HCT116 (cell line): Measurements from ENCODE around the gene RNF186.

ENCODE experiments used
- EZH2 ChIP-seq: fragments of 200-600 bp; sonication (generic); IDR thresholded peaks from 2 replicates; pipeline ENCODE4 v1.6.1; 2017; ENCODE audit warnings: antibody characterized with exemption, mixed run types
- EZH2phosphoT487 ChIP-seq: fragments of 200-600 bp; IDR thresholded peaks from 2 replicates; pipeline ENCODE4 v1.6.1; 2018; ENCODE audit warnings: antibody characterized with exemption, borderline replicate concordance
- MAX ChIP-seq: IDR thresholded peaks from 2 replicates; pipeline ENCODE4 v1.6.1; 2012
- POLR2A ChIP-seq: IDR thresholded peaks from 2 replicates; pipeline ENCODE4 v1.7.0; 2011; ENCODE audit warnings: borderline replicate concordance; ENCODE audit not compliant: insufficient read depth, insufficient read length; ENCODE audit errors: extremely low read depth
- POLR2AphosphoS5 ChIP-seq: IDR thresholded peaks from 2 replicates; pipeline ENCODE4 v1.6.1; 2011; ENCODE audit warnings: mild to moderate bottlenecking, low read depth, low read length, moderate library complexity
- RAD21 ChIP-seq: IDR thresholded peaks from 2 replicates; pipeline ENCODE4 v1.6.1; 2012; ENCODE audit warnings: low read depth, mild to moderate bottlenecking
- SP1 ChIP-seq: IDR thresholded peaks from 2 replicates; pipeline ENCODE4 v1.6.1; 2012; ENCODE audit warnings: low read depth
- YY1 ChIP-seq: IDR thresholded peaks from 2 replicates; pipeline ENCODE4 v1.6.1; 2011; ENCODE audit warnings: low read length, low read depth, moderate library complexity, mild to moderate bottlenecking; ENCODE audit not compliant: insufficient replicate concordance; ENCODE audit errors: extremely low read depth
- ZFX ChIP-seq: fragments of 450-650 bp; IDR thresholded peaks from 2 replicates; pipeline ENCODE4 v1.6.1; 2017
- ZNF274 ChIP-seq: fragments of 200-500 bp; sonication (Bioruptor generic); IDR thresholded peaks from 2 replicates; pipeline ENCODE4 v1.6.1; 2014; ENCODE audit warnings: mild to moderate bottlenecking, low read depth, low read length, inconsistent platforms
- TF ChIP-seq, protein P1 (sequence below), 3 experiments: fragments of 200-600 bp in 1 of 3; sonication (generic) in 1 of 3; IDR thresholded peaks in 2 of 3; conservative IDR thresholded peaks in 1 of 3; 2 replicates each; pipeline ENCODE4 v1.5.1; 2012 to 2017; ENCODE audit warnings: low read depth in 2 of 3, low read length in 2 of 3, antibody characterized with exemption in 1 of 3, borderline replicate concordance in 1 of 3, control low read depth in 1 of 3, mild to moderate bottlenecking in 1 of 3, mixed read lengths in 1 of 3, mixed run types in 1 of 3, moderate library complexity in 1 of 3; ENCODE audit not compliant: insufficient read depth in 1 of 3
- TF ChIP-seq, protein P2 (sequence below): IDR thresholded peaks from 2 replicates; pipeline ENCODE4 v1.6.1; 2012; ENCODE audit warnings: low read depth
- TF ChIP-seq, protein P3 (sequence below): IDR thresholded peaks from 2 replicates; pipeline ENCODE4 v1.6.1; 2012

DNA sequence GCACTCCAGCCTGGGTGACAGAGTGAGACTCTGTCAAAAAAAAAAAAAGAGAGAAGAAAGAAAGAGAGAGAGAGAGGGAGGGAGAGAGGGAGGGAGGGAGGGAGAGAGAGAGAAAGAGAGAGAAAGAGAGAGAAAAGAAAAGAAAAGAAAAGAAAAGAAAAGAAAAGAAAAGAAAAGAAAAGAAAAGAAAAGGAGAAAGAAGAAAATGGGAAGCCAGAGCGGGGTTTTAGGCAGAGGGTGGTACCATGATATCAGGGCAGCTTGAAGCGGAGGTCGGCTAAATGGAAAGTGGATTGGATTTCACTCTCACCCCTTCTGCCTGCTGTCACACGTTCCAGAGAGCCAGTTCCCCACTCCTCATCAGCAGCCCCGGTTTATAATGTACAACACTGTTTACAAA lies 17.3 kb downstream of the RNF186 start:
- TF ChIP-seq, protein P1, sequence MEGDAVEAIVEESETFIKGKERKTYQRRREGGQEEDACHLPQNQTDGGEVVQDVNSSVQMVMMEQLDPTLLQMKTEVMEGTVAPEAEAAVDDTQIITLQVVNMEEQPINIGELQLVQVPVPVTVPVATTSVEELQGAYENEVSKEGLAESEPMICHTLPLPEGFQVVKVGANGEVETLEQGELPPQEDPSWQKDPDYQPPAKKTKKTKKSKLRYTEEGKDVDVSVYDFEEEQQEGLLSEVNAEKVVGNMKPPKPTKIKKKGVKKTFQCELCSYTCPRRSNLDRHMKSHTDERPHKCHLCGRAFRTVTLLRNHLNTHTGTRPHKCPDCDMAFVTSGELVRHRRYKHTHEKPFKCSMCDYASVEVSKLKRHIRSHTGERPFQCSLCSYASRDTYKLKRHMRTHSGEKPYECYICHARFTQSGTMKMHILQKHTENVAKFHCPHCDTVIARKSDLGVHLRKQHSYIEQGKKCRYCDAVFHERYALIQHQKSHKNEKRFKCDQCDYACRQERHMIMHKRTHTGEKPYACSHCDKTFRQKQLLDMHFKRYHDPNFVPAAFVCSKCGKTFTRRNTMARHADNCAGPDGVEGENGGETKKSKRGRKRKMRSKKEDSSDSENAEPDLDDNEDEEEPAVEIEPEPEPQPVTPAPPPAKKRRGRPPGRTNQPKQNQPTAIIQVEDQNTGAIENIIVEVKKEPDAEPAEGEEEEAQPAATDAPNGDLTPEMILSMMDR (IDR thresholded peaks at IDR 0.05 in 2 of 3, conservative IDR thresholded peaks at IDR 0.05 in 1 of 3; ENCODE audit: borderline replicate concordance in 1 of 3, insufficient read depth in 1 of 3, low read depth in 2 of 3, low read length in 2 of 3): no peak
- TF ChIP-seq EZH2phosphoT487 (no peak), YY1 (no peak), EZH2 (no peak), MAX (no peak), ZFX (no peak), POLR2AphosphoS5 (no peak), POLR2A (no peak), ZNF274 (no peak), SP1 (no peak), RAD21 (no peak)
- TF ChIP-seq, protein P2, sequence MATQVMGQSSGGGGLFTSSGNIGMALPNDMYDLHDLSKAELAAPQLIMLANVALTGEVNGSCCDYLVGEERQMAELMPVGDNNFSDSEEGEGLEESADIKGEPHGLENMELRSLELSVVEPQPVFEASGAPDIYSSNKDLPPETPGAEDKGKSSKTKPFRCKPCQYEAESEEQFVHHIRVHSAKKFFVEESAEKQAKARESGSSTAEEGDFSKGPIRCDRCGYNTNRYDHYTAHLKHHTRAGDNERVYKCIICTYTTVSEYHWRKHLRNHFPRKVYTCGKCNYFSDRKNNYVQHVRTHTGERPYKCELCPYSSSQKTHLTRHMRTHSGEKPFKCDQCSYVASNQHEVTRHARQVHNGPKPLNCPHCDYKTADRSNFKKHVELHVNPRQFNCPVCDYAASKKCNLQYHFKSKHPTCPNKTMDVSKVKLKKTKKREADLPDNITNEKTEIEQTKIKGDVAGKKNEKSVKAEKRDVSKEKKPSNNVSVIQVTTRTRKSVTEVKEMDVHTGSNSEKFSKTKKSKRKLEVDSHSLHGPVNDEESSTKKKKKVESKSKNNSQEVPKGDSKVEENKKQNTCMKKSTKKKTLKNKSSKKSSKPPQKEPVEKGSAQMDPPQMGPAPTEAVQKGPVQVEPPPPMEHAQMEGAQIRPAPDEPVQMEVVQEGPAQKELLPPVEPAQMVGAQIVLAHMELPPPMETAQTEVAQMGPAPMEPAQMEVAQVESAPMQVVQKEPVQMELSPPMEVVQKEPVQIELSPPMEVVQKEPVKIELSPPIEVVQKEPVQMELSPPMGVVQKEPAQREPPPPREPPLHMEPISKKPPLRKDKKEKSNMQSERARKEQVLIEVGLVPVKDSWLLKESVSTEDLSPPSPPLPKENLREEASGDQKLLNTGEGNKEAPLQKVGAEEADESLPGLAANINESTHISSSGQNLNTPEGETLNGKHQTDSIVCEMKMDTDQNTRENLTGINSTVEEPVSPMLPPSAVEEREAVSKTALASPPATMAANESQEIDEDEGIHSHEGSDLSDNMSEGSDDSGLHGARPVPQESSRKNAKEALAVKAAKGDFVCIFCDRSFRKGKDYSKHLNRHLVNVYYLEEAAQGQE: no peak
- TF ChIP-seq, protein P3, sequence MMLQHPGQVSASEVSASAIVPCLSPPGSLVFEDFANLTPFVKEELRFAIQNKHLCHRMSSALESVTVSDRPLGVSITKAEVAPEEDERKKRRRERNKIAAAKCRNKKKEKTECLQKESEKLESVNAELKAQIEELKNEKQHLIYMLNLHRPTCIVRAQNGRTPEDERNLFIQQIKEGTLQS: no peak
